Measurements from ENCODE around the gene COL8A1.

COL8A1 gene

DNA sequence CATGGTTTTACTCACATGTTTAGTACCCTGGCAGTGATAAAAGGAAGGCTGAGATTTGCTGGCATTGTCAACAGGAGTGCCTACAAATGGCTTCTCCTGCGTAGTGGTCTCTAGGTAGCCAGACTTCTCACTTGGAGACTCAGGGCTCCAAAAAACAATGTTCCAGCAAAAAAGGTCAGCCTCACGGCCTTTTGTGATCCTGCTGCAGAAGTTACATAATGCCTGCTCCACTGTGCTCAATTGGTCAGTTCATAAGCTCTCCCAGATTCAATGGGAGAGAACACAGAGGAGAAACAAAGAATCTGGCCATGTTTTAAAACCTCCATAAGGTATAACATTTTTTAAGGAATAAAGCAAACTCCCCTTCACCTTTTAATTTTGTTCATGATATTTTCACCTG is 103.2 kb downstream of the COL8A1 start:
- DNase-seq (ENCODE audit: extremely low spot score): no peak
- ChIA-PET CTCF (no interaction called here), POLR2A (no interaction called here)
- no peak for TF ChIP-seq NFRKB (IDR thresholded peaks at IDR 0.05)
- no peak for TF ChIP-seq FOXA1 (IDR thresholded peaks at IDR 0.05)
- no peak for TF ChIP-seq FOXK2 (IDR thresholded peaks at IDR 0.05)
- TF ChIP-seq BHLHE40 (IDR thresholded peaks at IDR 0.05; ENCODE audit: borderline replicate concordance): no peak
- TF ChIP-seq SP1 (IDR thresholded peaks at IDR 0.05): no peak
- TF ChIP-seq, protein P1, sequence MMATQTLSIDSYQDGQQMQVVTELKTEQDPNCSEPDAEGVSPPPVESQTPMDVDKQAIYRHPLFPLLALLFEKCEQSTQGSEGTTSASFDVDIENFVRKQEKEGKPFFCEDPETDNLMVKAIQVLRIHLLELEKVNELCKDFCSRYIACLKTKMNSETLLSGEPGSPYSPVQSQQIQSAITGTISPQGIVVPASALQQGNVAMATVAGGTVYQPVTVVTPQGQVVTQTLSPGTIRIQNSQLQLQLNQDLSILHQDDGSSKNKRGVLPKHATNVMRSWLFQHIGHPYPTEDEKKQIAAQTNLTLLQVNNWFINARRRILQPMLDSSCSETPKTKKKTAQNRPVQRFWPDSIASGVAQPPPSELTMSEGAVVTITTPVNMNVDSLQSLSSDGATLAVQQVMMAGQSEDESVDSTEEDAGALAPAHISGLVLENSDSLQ (IDR thresholded peaks at IDR 0.05): no peak
- TF ChIP-seq FOXM1 (IDR thresholded peaks at IDR 0.05; ENCODE audit: borderline replicate concordance): no peak
- TF ChIP-seq ARNT (IDR thresholded peaks at IDR 0.05): no peak
- TF ChIP-seq CTBP1 (IDR thresholded peaks at IDR 0.05; ENCODE audit: borderline replicate concordance): no peak
- TF ChIP-seq TARDBP (IDR thresholded peaks at IDR 0.05): no peak
- no peak for TF ChIP-seq HDGF (IDR thresholded peaks at IDR 0.05; ENCODE audit: borderline replicate concordance)

DNA sequence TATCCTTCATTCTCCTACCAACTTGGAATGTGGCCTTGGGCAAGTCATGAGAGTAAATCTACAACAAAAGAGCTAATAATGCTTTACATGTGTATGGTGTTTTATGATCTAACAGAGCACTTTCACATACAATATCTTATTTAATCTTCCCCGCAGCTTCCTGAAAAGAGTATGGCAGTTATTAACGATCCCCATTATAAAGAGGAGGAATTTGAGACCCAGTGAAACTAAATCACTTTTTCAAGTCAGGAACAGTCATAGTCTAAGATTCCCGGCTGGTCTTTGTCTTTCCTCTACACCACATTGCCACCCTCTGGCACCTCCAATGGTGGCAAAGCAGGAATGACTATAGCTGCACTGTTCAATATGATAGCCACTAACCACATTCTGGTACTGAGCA is 109.5 kb downstream of the COL8A1 start:
- ChIA-PET CTCF (interaction anchor here (0.6 kb wide), 1 partner anchor 274 kb away, joined by 3 read pairs; no protein-coding TSS in a partner anchor), POLR2A (no interaction called here)
- TF ChIP-seq FOXK2 (IDR thresholded peaks at IDR 0.05) (no peak), ELF4 (IDR thresholded peaks at IDR 0.05) (no peak), SUZ12 (IDR thresholded peaks at IDR 0.05) (no peak), CTBP1 (IDR thresholded peaks at IDR 0.05; ENCODE audit: borderline replicate concordance) (no peak), L3MBTL2 (conservative IDR thresholded peaks at IDR 0.05) (no peak), BHLHE40 (IDR thresholded peaks at IDR 0.05; ENCODE audit: borderline replicate concordance) (no peak), ZNF384 (IDR thresholded peaks at IDR 0.05) (no peak), SP1 (IDR thresholded peaks at IDR 0.05) (no peak), NFRKB (IDR thresholded peaks at IDR 0.05) (no peak), HDGF (IDR thresholded peaks at IDR 0.05; ENCODE audit: borderline replicate concordance) (no peak), ARNT (IDR thresholded peaks at IDR 0.05) (no peak), FOXA1 (IDR thresholded peaks at IDR 0.05) (no peak)
- TF ChIP-seq, protein P1 (IDR thresholded peaks at IDR 0.05): no peak
- DNase-seq (ENCODE audit: extremely low spot score): no peak

DNA sequence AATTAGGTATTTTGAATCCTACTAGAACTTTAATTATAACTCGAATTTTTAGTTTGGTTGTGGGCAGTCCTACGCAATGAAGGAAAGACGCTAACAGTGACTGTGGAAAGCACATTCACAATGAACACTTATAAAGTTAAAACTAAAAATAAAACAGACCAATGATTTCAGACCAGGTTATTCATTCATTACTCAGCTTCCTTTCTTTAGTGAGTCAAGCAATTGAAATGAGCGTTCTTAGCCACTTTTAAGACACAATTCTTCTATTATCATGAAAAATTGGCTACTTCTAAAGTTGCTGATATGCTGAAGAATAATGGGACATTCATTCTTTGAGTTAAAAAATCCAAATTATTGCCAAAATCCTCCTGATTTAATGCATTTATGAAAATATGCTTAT is 113.3 kb downstream of the COL8A1 start:
- TF ChIP-seq, protein P1 (IDR thresholded peaks at IDR 0.05): no peak
- TF ChIP-seq FOXM1 (IDR thresholded peaks at IDR 0.05; ENCODE audit: borderline replicate concordance): no peak
- POLR2A ChIA-PET: no interaction called here
- no peak for DNase-seq (ENCODE audit: extremely low spot score)
- CTCF ChIA-PET: interaction anchor here (0.9 to 1.3 kb wide), 3 partner anchors 107 to 728 kb away, joined by 3 read pairs; no protein-coding TSS in a partner anchor

DNA sequence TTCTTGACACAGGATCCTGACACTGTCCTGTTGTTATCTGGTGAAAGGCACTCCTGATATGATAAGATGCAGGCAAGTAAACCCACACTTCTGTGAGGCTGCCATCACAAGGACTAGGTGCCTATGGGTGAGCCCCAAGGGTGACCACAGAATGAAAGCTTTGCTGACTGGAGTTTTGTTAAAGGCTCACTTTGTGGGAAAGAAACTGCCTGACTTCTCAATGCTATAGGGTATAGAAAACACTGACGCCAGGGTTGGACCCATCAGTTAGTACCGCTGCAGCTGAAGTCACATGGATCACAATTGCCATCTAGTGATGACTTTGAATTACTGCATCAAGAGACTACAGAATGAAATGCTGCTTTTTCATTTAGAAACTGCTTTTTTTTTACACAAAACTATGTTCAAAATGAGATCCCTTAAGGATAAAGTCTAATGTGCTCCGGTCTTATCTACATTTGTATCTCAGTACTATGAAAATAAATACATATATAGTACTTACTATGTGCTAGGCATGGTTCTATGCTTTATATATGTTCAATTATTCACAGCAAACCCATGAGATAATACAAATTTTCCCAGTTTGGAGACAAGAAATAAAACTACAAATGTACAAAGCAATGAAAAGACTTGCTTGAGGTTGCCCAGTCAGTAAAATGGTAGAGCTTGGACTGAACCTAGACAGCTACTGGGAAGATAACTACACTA is 115.0 kb downstream of the COL8A1 start:
- no peak for TF ChIP-seq LEF1 (IDR thresholded peaks at IDR 0.05; ENCODE audit: borderline replicate concordance)
- no peak for TF ChIP-seq TARDBP (IDR thresholded peaks at IDR 0.05)
- TF ChIP-seq FOXM1 (IDR thresholded peaks at IDR 0.05; ENCODE audit: borderline replicate concordance): no peak
- peak; percentile 66 for DNase-seq (ENCODE audit: extremely low spot score)
- CTCF ChIA-PET: interaction anchor here (0.6 to 0.9 kb wide), 5 partner anchors 14 to 582 kb away, joined by 3 to 7 read pairs (median 3); no protein-coding TSS in a partner anchor
- POLR2A ChIA-PET: no interaction called here

DNA sequence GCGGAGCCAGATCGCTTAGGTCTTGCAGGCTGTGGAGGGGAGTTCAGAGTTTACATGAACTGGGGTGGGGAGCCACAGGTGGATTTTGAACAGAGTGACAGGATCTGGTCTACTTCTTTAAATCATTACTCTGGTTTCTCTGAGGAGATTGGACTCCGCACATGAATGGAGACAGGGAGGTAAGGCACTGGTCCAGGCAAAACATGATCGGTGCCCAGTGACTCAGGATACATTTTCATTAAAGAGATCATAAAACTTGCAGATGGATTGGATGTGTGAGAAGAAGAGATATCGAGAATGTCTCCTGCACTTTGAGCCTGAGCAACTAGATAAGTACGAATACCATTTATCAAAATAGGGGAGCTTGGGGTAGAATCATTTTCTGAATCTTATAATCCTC is 117.4 kb downstream of the COL8A1 start:
- POLR2A ChIA-PET: no interaction called here
- no peak for TF ChIP-seq BHLHE40 (IDR thresholded peaks at IDR 0.05; ENCODE audit: borderline replicate concordance)
- no peak for TF ChIP-seq ELF4 (IDR thresholded peaks at IDR 0.05)
- no peak for TF ChIP-seq FOXK2 (IDR thresholded peaks at IDR 0.05)
- no peak for TF ChIP-seq ZNF384 (IDR thresholded peaks at IDR 0.05)
- CTCF ChIA-PET: no interaction called here
- DNase-seq (ENCODE audit: extremely low spot score): no peak

DNA sequence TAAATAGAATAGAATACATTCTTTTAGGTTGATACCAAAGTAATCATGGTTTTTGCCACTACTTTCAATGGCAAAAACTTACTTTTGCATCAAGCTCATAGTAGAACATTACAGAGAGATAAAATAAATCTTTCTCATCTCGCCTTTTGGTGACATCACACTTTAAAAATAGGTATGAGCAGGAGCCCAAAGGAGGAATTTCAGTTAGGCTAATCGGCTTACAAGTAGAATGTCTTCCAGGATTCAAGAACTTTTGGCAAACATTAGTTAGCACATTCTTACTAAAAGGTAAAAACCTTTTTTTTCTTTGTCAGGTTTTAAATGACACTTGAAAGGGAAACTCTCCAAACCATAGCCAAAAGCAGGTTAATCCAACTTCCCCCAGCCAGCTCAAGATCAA is 119.6 kb downstream of the COL8A1 start:
- DNase-seq (ENCODE audit: extremely low spot score): no peak
- ChIA-PET POLR2A (no interaction called here), CTCF (no interaction called here)
- no peak for TF ChIP-seq FOXM1 (IDR thresholded peaks at IDR 0.05; ENCODE audit: borderline replicate concordance)
- no peak for TF ChIP-seq SUZ12 (IDR thresholded peaks at IDR 0.05)
- TF ChIP-seq FOXK2 (IDR thresholded peaks at IDR 0.05): no peak
- no peak for TF ChIP-seq ARNT (IDR thresholded peaks at IDR 0.05)
- TF ChIP-seq TARDBP (IDR thresholded peaks at IDR 0.05): no peak
- no peak for TF ChIP-seq NFRKB (IDR thresholded peaks at IDR 0.05)
- TF ChIP-seq BHLHE40 (IDR thresholded peaks at IDR 0.05; ENCODE audit: borderline replicate concordance): no peak
- TF ChIP-seq L3MBTL2 (conservative IDR thresholded peaks at IDR 0.05): no peak
- no peak for TF ChIP-seq LEF1 (IDR thresholded peaks at IDR 0.05; ENCODE audit: borderline replicate concordance)
- TF ChIP-seq, protein P1 (IDR thresholded peaks at IDR 0.05): no peak
